NCI-H69 (cell line): ENCODE results near the gene SOX9.
"Not testable (repeated sequence)": the region's sequence is repeated elsewhere in the genome, so short reads cannot be mapped to it uniquely, and the experiment has no call there.

Source experiments
- DNase-seq: peaks from one replicate; lab custom pipeline; 2025; lab: John Stamatoyannopoulos, UW

Gene SOX9

GRCh38 chr17:72111336-72111923 is 9.4 kb upstream of the SOX9 start:
- DNase-seq = peak; percentile 99

- DNase-seq = not testable (repeated sequence)
Measured at GRCh38 chr17:72111926-72112325, 8.9 kb upstream of the SOX9 start.

GRCh38 chr17:72113751-72114150 is 7.1 kb upstream of the SOX9 start:
- no peak for DNase-seq

- no peak for DNase-seq
Measured at GRCh38 chr17:72115781-72116525, 4.9 kb upstream of the SOX9 start.

- DNase-seq = no peak
Measured at GRCh38 chr17:72116661-72117521, 3.9 kb upstream of the SOX9 start.

- no peak for DNase-seq
Measured at GRCh38 chr17:72117535-72118334, 3.1 kb upstream of the SOX9 start.

GRCh38 chr17:72118335-72119076 is 2.3 kb upstream of the SOX9 start:
- DNase-seq = peak; percentile 83

- peak; percentile 34 for DNase-seq
Measured at GRCh38 chr17:72119077-72119872, 1.5 kb upstream of the SOX9 start.

- DNase-seq = peak; percentile 94
Measured at GRCh38 chr17:72119873-72120641, 763 bp upstream of the SOX9 start.

GRCh38 chr17:72121164-72122009 is 567 bp downstream of the SOX9 start:
- peak; percentile 87 for DNase-seq

GRCh38 chr17:72122010-72122764 is 1.4 kb downstream of the SOX9 start:
- no peak for DNase-seq

- DNase-seq = no peak
Measured at GRCh38 chr17:72122765-72123529, 2.1 kb downstream of the SOX9 start.

- no peak for DNase-seq
Measured at GRCh38 chr17:72123530-72124437, 3.0 kb downstream of the SOX9 start.

GRCh38 chr17:72124438-72124775 is 3.6 kb downstream of the SOX9 start:
- DNase-seq = no peak

GRCh38 chr17:72125226-72125651 is 4.4 kb downstream of the SOX9 start:
- DNase-seq = peak; percentile 47

- DNase-seq = peak; percentile 40
Measured at GRCh38 chr17:72125742-72126141, 4.9 kb downstream of the SOX9 start.
